ENCODE measurements around the gene TSHR. TPM values are rescaled to one million over a fixed set of nuclear protein-coding genes. Genes with fewer than 3 reads are reported as not detected.
"Not testable (repeated sequence)": the region's sequence is repeated elsewhere in the genome, so short reads cannot be mapped to it uniquely, and the experiment has no call there.

TSHR gene
- under 1 TPM in 1 of 2 donors, not detected in 1; 0.58 TPM for total RNA-seq
- polyA plus RNA-seq (2013, experiment 1 of 2): 0.25 TPM
- not detected for polyA plus RNA-seq (2013, experiment 2 of 2)
- long read RNA-seq, experiment 1, partial matches to known transcripts: 0 of 1 reads
- long read RNA-seq, experiment 1, other reads (novel, unspliced or antisense): 1 of 1 reads
- long read RNA-seq, experiment 2, full-length matches to known transcripts: 1 of 1 reads
- long read RNA-seq, experiment 2, partial matches to known transcripts: 0 of 1 reads
- long read RNA-seq, experiment 2, other reads (novel, unspliced or antisense): 0 of 1 reads
- long read RNA-seq, experiment 3, partial matches to known transcripts: 0 of 1 reads
- long read RNA-seq, experiment 3, other reads (novel, unspliced or antisense): 1 of 1 reads
- long read RNA-seq, experiment 4, partial matches to known transcripts: 0 of 2 reads
- long read RNA-seq, experiment 4, other reads (novel, unspliced or antisense): 0 of 2 reads

- no peak within 1 kb of the TSS for H3K27ac ChIP-seq (ENCODE audit: low read depth, low read length)
- no peaks in the 10 kb centered on the region for H3K36me3 ChIP-seq (ENCODE audit: control insufficient read depth, insufficient read depth, low read length)
- peak within 1 kb of the TSS; percentile 77 for H3K4me3 ChIP-seq (ENCODE audit: low read length)
- no peaks in the 10 kb centered on the region for H3K4me1 ChIP-seq (ENCODE audit: control insufficient read depth, insufficient read depth, low read length)
- peaks cover 20% of the 10 kb centered on the region for H3K27me3 ChIP-seq (ENCODE audit: control insufficient read depth, insufficient read depth, low read length, poor library complexity, severe bottlenecking)
- Mint-ChIP-seq H3K36me3 (ENCODE audit: low read depth) (no peaks in the 10 kb centered on the region), H3K27ac (peak within 1 kb of the TSS; percentile 50), H3K4me3 (peak within 1 kb of the TSS; percentile 63), H3K9me3 (no peaks in the 10 kb centered on the region), H3K27me3 (ENCODE audit: insufficient read depth) (peaks cover 33% of the 10 kb centered on the region), H3K4me1 (peaks cover 21% of the 10 kb centered on the region)
- no peak within 1 kb of the TSS for H3K9ac ChIP-seq (ENCODE audit: extremely low read depth, low read length, poor library complexity, severe bottlenecking)
- TF ChIP-seq CTCF (conservative IDR thresholded peaks at IDR 0.05): no peak
- 38 to 39% methylated on average over 13 to 21 of the region's 21 CpGs for WGBS, 2 experiments (ENCODE audit: insufficient coverage in 1 of 2, insufficient read length in 1 of 2)
- no peaks in the 10 kb centered on the region for H3K9me3 ChIP-seq (ENCODE audit: control insufficient read depth, low read length)
- peak; percentile 75 for DNase-seq
Measured at GRCh38 chr14:80955416-80955941, at the start of gene TSHR. Gene TSHR (plus strand): TSS chr14:80955621. CDS start chr14:80955681, 60 bp downstream.

- Histone ChIP-seq H3K27ac (ENCODE audit: low read depth, low read length) (no peak overlapping the region), H3K4me1 (ENCODE audit: control insufficient read depth, insufficient read depth, low read length) (no peaks in the 10 kb centered on the region), H3K9ac (ENCODE audit: extremely low read depth, low read length, poor library complexity, severe bottlenecking) (no peak overlapping the region), H3K36me3 (ENCODE audit: control insufficient read depth, insufficient read depth, low read length) (no peaks in the 10 kb centered on the region), H3K9me3 (ENCODE audit: control insufficient read depth, low read length) (no peaks in the 10 kb centered on the region), H3K27me3 (ENCODE audit: control insufficient read depth, insufficient read depth, low read length, poor library complexity, severe bottlenecking) (no peaks in the 10 kb centered on the region), H3K4me3 (ENCODE audit: low read length) (no peak overlapping the region)
- no peak overlapping the region for H3K4me3 Mint-ChIP-seq
- no peak overlapping the region for H3K27ac Mint-ChIP-seq
- no peak for DNase-seq
- no peak for TF ChIP-seq CTCF (conservative IDR thresholded peaks at IDR 0.05)
- peaks cover 4% of the 10 kb centered on the region for H3K36me3 Mint-ChIP-seq (ENCODE audit: low read depth)
- H3K27me3 Mint-ChIP-seq (ENCODE audit: insufficient read depth): no peaks in the 10 kb centered on the region
- H3K9me3 Mint-ChIP-seq: no peaks in the 10 kb centered on the region
- 100% methylated on average over 1 of the region's 1 CpG; no CpG with 5 or more reads in 1 of the 2 experiments for WGBS, 2 experiments (ENCODE audit: insufficient coverage in 1 of 2, insufficient read length in 1 of 2)
- peaks cover 13% of the 10 kb centered on the region for H3K4me1 Mint-ChIP-seq
Measured at GRCh38 chr14:80906336-80906735, 49.1 kb upstream of the TSHR start.

- DNase-seq: no peak
- H3K4me3 ChIP-seq (ENCODE audit: low read length): no peak overlapping the region
- H3K9ac ChIP-seq (ENCODE audit: extremely low read depth, low read length, poor library complexity, severe bottlenecking): no peak overlapping the region
- no peaks in the 10 kb centered on the region for H3K9me3 ChIP-seq (ENCODE audit: control insufficient read depth, low read length)
- WGBS, 2 experiments (ENCODE audit: insufficient coverage in 1 of 2, insufficient read length in 1 of 2): 89 to 100% methylated on average over 3 to 4 of the region's 4 CpGs
- H3K27ac ChIP-seq (ENCODE audit: low read depth, low read length): no peak overlapping the region
- Mint-ChIP-seq H3K9me3 (no peaks in the 10 kb centered on the region), H3K27me3 (ENCODE audit: insufficient read depth) (no peaks in the 10 kb centered on the region), H3K36me3 (ENCODE audit: low read depth) (peaks cover 4% of the 10 kb centered on the region), H3K4me1 (peaks cover 13% of the 10 kb centered on the region), H3K27ac (no peak overlapping the region), H3K4me3 (no peak overlapping the region)
- H3K4me1 ChIP-seq (ENCODE audit: control insufficient read depth, insufficient read depth, low read length): no peaks in the 10 kb centered on the region
- no peaks in the 10 kb centered on the region for H3K36me3 ChIP-seq (ENCODE audit: control insufficient read depth, insufficient read depth, low read length)
- no peaks in the 10 kb centered on the region for H3K27me3 ChIP-seq (ENCODE audit: control insufficient read depth, insufficient read depth, low read length, poor library complexity, severe bottlenecking)
- no peak for TF ChIP-seq CTCF (conservative IDR thresholded peaks at IDR 0.05)
Measured at GRCh38 chr14:80906946-80907345, 48.5 kb upstream of the TSHR start.

- not testable (repeated sequence) for H3K9me3 Mint-ChIP-seq; H3K27me3 Mint-ChIP-seq (ENCODE audit: insufficient read depth); H3K9me3 ChIP-seq (ENCODE audit: control insufficient read depth, low read length); H3K27me3 ChIP-seq (ENCODE audit: control insufficient read depth, insufficient read depth, low read length, poor library complexity, severe bottlenecking); H3K27ac ChIP-seq (ENCODE audit: low read depth, low read length); H3K4me1 Mint-ChIP-seq; H3K4me3 Mint-ChIP-seq; H3K27ac Mint-ChIP-seq; H3K4me1 ChIP-seq (ENCODE audit: control insufficient read depth, insufficient read depth, low read length); H3K36me3 ChIP-seq (ENCODE audit: control insufficient read depth, insufficient read depth, low read length); DNase-seq; H3K9ac ChIP-seq (ENCODE audit: extremely low read depth, low read length, poor library complexity, severe bottlenecking); H3K4me3 ChIP-seq (ENCODE audit: low read length)
- H3K36me3 Mint-ChIP-seq (ENCODE audit: low read depth): peaks cover 10% of the 10 kb centered on the region
- 91 to 96% methylated on average over 6 to 10 of the region's 11 CpGs for WGBS, 2 experiments (ENCODE audit: insufficient coverage in 1 of 2, insufficient read length in 1 of 2)
Measured at GRCh38 chr14:80912013-80912412, 43.4 kb upstream of the TSHR start.

Measured in endodermal cell (in vitro differentiated cells).